Colonic mucosa (tissue), 4 donors: ENCODE results near the gene VAT1L. TPM values are rescaled to one million over a fixed set of nuclear protein-coding genes. Genes with fewer than 3 reads are reported as not detected.

Experiments used
- DNase-seq: peaks from one replicate; pipeline ENCODE4 v3.0.0-alpha.2; 2020
- H3K27ac ChIP-seq: fragments of 200-600 bp; one replicate; pipeline ENCODE4 v1.8.0; 2021
- H3K27me3 ChIP-seq: fragments of 200-600 bp; one replicate; pipeline ENCODE4 v1.8.0; 2021
- H3K36me3 ChIP-seq: fragments of 200-600 bp; one replicate; pipeline ENCODE4 v1.8.0; 2021
- H3K4me1 ChIP-seq: fragments of 200-600 bp; one replicate; pipeline ENCODE4 v1.8.0; 2021; ENCODE audit warnings: mild to moderate bottlenecking
- H3K4me3 ChIP-seq: fragments of 200-600 bp; one replicate; pipeline ENCODE4 v1.8.0; 2021
- H3K9ac ChIP-seq, 2 donors: one replicate each; pipeline ENCODE4 v1.7.0; 2013; ENCODE audit warnings: control low read depth in 2 of 2, low read depth in 2 of 2, low read length in 2 of 2
- H3K9me3 ChIP-seq: fragments of 200-600 bp; one replicate; pipeline ENCODE4 v1.8.0; 2021
- CTCF ChIP-seq: fragments of 200-600 bp; IDR thresholded peaks from one replicate; pipeline ENCODE4 v1.8.0; 2022; ENCODE audit warnings: antibody characterized with exemption, mild to moderate bottlenecking
- intact Hi-C: fragments of 100-400 bp; cut with DNase I; formaldehyde crosslinking; loops from one replicate; pipeline ENCODE4 v1.14.1; 2022
- total RNA-seq, 2 donors: library from RNA; stranded (reverse); fragmentation: NEBNext Ultra II Directional in 1 of 2; extraction: Animal tissue kit (Norgen Biotek cat#: 25700) in 1 of 2; gene quantifications; one replicate each; pipeline ENCODE4 v1.2.1, GENCODE V29; 2021
- donor health status: healthy.
- donor health status: DM: no; HTN: no; CAD: no.
- donor health status: DM: no; HTN: no; CAD: no.

The VAT1L gene
- total RNA-seq, 2 donors from 2014 or later: 1.4 to 3.3 TPM

- no peaks in the 10 kb centered on the region for H3K27me3 ChIP-seq
- DNase-seq: no peak
- no peak overlapping the region for H3K9ac ChIP-seq
- no peaks in the 10 kb centered on the region for H3K9me3 ChIP-seq
- no peaks in the 10 kb centered on the region for H3K36me3 ChIP-seq
- no peak overlapping the region for H3K4me3 ChIP-seq
- no peak for TF ChIP-seq CTCF
- no peaks in the 10 kb centered on the region for H3K4me1 ChIP-seq
- intact Hi-C loops: no loop called here
- no peak overlapping the region for H3K27ac ChIP-seq
These were observed 218.8 kb downstream of the VAT1L start for GRCh38 chr16:78007121-78007520.

- H3K9me3 ChIP-seq: no peaks in the 10 kb centered on the region
- intact Hi-C loops: no loop called here
These were observed 234.1 kb downstream of the VAT1L start, which contains the start of gene CLEC3A for GRCh38 chr16:78022347-78023060. Gene CLEC3A (plus strand): TSS chr16:78022548. CDS start chr16:78022627, 79 bp downstream.

GRCh38 chr16:78024159-78024558 is 235.8 kb downstream of the VAT1L start:
- H3K27me3 ChIP-seq: no peaks in the 10 kb centered on the region
- DNase-seq: no peak
- no peak for TF ChIP-seq CTCF
- no peaks in the 10 kb centered on the region for H3K9me3 ChIP-seq
- H3K36me3 ChIP-seq: no peaks in the 10 kb centered on the region
- H3K9ac ChIP-seq: no peak overlapping the region
- intact Hi-C loops: no loop called here
- H3K27ac ChIP-seq: no peak overlapping the region
- H3K4me1 ChIP-seq: no peaks in the 10 kb centered on the region
- no peak overlapping the region for H3K4me3 ChIP-seq

More at GRCh38 chr16:78022347-78023060, 234.1 kb downstream of the VAT1L start, which contains the start of gene CLEC3A:
- no peak for TF ChIP-seq CTCF
- H3K9ac ChIP-seq: no peak within 1 kb of the TSS
- H3K27me3 ChIP-seq: no peaks in the 10 kb centered on the region
- H3K36me3 ChIP-seq: no peaks in the 10 kb centered on the region
- no peaks in the 10 kb centered on the region for H3K4me1 ChIP-seq
- no peak within 1 kb of the TSS for H3K27ac ChIP-seq
- no peak for DNase-seq
- no peak within 1 kb of the TSS for H3K4me3 ChIP-seq

GRCh38 chr16:78025631-78026030 is 237.3 kb downstream of the VAT1L start:
- Histone ChIP-seq H3K4me3 (no peak overlapping the region), H3K4me1 (no peaks in the 10 kb centered on the region), H3K27me3 (no peaks in the 10 kb centered on the region), H3K27ac (no peak overlapping the region), H3K9ac (no peak overlapping the region), H3K36me3 (no peaks in the 10 kb centered on the region), H3K9me3 (no peaks in the 10 kb centered on the region)
- no peak for TF ChIP-seq CTCF
- DNase-seq: no peak
- intact Hi-C loops: no loop called here

GRCh38 chr16:78028018-78028417 is 239.7 kb downstream of the VAT1L start:
- Histone ChIP-seq H3K4me3 (no peak overlapping the region), H3K9me3 (no peaks in the 10 kb centered on the region), H3K4me1 (no peaks in the 10 kb centered on the region), H3K36me3 (no peaks in the 10 kb centered on the region), H3K9ac (no peak overlapping the region), H3K27me3 (no peaks in the 10 kb centered on the region), H3K27ac (no peak overlapping the region)
- no peak for TF ChIP-seq CTCF
- intact Hi-C loops: no loop called here
- no peak for DNase-seq

Other genes with a start within 250 kb of the VAT1L start
- gene NUDT7, start 66.0 kb upstream of the VAT1L start, total RNA-seq: 10 to 100 TPM; 12.7 to 17.7 TPM
- gene CLEC3A, start 234.0 kb downstream of the VAT1L start, total RNA-seq: not detected